Fibroblast of villous mesenchyme (primary cell): ENCODE results near the gene MAML2. TPM values are rescaled to one million over a fixed set of nuclear protein-coding genes. Genes with fewer than 3 reads are reported as not detected.

Source experiments
- DNase-seq: peaks from one replicate; pipeline ENCODE4 v3.0.0-alpha.2; 2010; ENCODE audit warnings: low read depth
- H3K4me3 ChIP-seq: 2 replicates; pipeline ENCODE4 v1.5.1; 2011; ENCODE audit warnings: low read depth, mild to moderate bottlenecking, low read length
- CTCF ChIP-seq: IDR thresholded peaks from 2 replicates; pipeline ENCODE4 v1.5.1; 2012; ENCODE audit warnings: low read depth, mild to moderate bottlenecking, low read length; ENCODE audit not compliant: insufficient read depth
- total RNA-seq: library from RNA; depleted of rRNA; stranded (reverse); fragments of >200 nt; gene quantifications from 2 replicates; pipeline ENCODE4 v1.2.3, GENCODE V29; 2012

MAML2 gene
- total RNA-seq, 1 donor: 30.7 TPM

GRCh38 chr11:96114178-96115064 is 228.6 kb downstream of the MAML2 start:
- DNase-seq: no peak
- no peak for TF ChIP-seq CTCF
- H3K4me3 ChIP-seq: no peak overlapping the region

- TF ChIP-seq CTCF: no peak
- DNase-seq: peak; percentile 36
- no peak overlapping the region for H3K4me3 ChIP-seq
Observed at GRCh38 chr11:96113193-96113681, 229.8 kb downstream of the MAML2 start.

DNA sequence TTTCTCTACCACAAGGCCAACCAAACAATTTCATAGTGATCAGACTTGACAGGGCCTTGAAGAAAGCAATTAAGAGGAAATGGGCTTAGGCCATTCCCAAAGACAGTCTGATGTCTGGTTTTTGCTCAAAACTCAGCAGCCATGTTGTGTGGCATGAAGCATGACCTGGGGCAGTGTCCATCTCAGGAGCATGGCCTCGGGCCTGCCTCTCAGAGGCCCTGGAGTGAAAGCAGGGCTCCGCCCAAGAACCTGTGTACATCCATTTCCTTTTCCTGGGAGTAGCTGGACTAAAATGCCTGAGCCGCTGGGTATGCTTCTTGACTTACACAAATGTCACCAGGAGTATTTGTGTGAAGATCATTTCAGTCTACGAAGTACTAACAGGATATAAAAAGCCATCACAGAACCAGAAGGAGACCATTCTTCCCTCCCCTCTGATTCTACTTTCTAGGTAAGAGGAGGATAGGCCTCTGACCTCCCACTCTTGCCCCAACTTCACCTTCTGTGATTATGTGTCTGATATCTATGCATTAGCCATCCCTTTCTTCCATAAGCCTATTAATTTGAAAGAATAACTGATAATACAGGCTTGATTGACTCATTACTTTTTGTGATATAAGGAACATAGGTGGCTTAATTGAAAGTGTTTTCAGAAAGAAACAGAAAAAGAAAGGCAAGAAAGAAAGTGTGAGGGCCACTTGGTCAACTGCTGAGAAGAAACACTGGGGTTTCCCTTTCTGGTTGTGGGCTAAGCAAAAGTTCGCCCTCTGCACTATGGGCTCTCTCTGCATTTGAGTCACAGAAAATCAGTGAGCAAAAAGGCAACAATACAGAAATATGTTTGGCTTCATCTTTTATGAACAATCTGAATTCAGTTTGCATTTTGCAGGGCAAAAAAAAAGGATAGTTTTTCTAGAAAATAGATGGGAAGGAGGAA is 230.5 kb downstream of the MAML2 start:
- no peak for DNase-seq
- no peak overlapping the region for H3K4me3 ChIP-seq
- TF ChIP-seq CTCF: no peak

DNA sequence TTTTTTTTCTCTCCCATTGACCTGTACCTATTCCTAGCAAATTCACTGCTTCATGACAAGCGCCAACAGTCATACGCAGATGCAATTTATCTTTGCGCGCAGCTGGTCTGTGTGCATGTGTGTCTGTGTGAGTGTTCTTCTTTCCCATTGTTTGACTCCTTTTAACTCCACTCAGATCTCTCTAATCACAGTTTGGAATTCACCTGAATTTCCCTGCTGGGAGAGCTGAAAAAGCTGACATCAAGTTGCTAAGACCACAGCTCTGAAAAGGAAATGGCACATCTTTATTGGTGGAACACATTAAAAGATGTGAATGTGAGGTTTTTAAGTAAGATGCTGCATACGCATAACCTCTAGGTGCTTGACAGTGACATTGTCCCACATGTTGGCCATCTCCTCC is 231.7 kb downstream of the MAML2 start:
- TF ChIP-seq CTCF: no peak
- H3K4me3 ChIP-seq: no peak overlapping the region
- DNase-seq: no peak

GRCh38 chr11:96110302-96110701 is 232.7 kb downstream of the MAML2 start:
- no peak for TF ChIP-seq CTCF
- DNase-seq: no peak
- no peak overlapping the region for H3K4me3 ChIP-seq

GRCh38 chr11:96109331-96110030 is 233.5 kb downstream of the MAML2 start:
- no peak for TF ChIP-seq CTCF
- no peak overlapping the region for H3K4me3 ChIP-seq
- no peak for DNase-seq
